NCI-H446 (cell line): ENCODE data around the gene RNF112.
A peak's percentile ranks its signal among the peaks of the same experiment; 100 is the strongest.

Experiments
- DNase-seq, 2 experiments: peaks; one replicate each; lab custom pipeline; 2025; lab: John Stamatoyannopoulos, UW

RNF112 gene

DNA sequence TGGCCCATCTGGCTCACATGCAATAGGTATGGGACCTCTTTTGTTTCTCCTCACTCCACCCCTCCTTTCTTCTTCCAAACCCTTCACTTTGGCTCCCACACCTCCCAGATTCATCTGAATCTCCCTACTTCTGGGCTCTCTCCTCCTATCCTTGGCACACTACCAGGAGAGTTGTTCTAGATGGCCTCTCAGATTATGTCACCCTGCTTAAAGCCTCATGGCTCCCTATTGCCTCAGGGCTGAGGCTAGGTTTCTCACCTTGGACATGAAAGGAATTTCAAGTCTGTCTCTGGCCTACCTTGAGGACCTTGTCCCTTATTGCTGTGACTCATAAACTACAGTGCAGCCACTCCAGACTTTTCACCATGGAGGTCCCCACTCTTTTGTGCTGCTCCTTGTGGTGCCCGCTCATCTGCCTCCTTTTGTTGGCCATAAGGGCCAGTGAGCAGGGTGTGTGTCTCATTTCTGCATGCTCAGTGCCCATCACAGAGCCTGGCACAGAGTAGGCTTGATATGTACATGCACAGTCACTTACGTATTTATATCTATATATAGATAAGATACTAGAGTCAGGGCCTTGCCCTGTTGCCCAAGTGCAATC is 23.0 kb upstream of the RNF112 start:
- DNase-seq, result peak; percentile 92

DNA sequence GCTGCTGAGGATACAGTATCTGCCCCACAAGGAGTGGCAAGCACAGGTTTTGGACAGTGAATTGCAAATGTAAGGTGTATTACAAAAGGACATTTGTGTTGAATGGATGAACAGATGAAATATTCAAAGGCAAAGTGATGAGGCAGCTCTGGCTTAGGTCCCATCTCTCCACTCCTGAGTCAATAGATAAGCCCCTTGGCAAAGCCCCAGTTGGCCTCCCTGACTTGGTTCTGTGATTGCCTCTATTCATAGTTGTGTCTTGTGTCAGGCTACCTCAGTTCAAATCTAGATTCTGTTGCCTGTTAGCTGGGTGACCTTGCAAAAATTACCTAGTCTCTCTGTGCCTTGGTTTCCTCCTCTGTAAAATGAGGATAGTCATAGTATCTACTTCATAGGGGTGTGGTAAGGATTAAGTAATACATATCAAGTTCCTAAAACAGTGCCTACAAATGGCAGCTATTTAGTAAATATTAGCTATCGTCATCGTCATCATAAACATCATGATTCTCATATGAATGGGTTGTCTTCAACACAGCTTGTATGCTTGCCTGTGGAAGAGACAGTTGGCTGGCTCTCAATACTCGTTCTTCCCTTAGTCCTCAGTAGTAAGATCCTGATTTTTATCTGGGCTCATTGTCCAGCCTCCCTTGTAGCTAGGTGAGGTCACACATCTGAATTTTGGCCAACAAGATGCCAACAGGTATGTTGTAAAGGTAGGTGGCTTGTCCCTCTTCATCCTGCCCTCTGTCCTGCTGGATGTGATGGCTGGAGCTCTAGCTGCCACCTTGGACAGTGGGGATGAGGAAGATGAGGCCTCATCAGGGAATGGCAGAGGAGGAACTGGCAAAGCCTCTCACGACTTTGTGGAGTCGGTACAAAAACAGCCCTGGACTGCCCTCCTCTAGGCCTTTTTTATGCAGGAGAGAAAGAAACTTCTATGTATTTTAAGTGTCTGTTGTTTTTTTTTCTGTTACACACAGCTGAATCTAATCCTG is 21.9 kb upstream of the RNF112 start:
- DNase-seq, result peak in 1 of 2 experiments; percentile 51

DNA sequence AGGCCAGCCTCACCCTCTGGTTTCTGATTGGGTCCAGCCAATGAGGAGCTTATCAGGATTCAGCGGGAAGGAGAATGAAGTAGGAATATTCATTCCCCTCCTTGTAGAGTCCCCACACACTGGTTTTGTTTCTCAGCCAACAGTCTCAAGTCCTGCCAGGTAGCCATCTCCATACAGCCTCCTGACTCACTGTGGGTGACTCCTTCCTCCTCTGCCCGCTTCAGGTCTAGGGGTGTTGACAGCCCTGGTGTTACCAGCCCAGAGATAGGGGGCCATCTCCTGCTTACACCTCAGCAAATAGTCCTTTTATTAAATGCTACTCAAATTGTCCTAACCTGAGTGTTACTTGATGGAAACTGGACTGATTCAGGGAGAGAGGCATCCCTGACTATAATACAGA is 20.1 kb upstream of the RNF112 start:
- no peak for DNase-seq

DNA sequence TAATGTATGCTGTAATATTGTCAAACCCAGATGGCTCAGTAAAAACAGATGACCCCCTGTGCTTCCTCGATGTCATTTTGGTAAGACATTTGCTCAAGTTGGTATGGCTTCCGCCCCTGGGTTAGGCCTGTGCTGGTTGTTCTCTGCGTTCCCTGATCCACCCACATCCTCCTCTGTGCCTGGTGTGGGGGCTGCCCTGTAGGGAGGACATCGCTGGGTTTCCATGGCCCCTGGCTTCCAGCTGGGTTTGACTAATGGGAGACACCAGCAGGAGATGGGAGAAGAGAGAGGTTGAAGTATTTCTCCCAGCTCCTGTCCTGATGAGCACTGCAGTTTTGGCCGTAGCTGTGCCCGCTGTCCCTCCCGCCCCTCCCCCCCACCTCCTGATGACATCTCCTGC is 19.6 kb upstream of the RNF112 start:
- DNase-seq, result no peak

GRCh38 chr17:19392303-19392702 is 18.7 kb upstream of the RNF112 start:
- no peak for DNase-seq

DNA sequence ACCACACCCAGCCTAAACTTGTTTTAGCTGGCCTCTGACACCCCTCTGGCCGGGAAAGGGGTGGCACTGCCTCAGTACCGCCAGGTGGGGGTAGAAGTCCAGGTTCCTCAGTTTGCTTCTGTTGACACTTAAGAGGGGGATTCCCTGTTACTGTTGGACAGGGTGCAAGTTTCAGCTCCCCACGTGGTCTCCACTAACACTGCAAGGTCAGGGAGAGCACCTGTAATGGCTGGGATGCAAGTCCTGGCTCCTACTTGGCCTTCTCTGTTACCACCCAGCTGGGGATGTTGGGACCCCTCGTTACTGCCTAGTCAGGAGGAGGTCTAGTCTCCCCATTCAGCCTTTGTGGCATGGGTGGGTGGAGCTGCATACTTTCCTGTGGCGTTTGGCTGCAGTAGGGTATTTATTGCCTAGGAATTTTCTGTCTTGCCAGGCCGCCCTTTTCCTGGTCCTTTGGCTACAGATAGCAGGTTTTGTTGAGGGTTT is 13.4 kb upstream of the RNF112 start:
- no peak for DNase-seq

DNA sequence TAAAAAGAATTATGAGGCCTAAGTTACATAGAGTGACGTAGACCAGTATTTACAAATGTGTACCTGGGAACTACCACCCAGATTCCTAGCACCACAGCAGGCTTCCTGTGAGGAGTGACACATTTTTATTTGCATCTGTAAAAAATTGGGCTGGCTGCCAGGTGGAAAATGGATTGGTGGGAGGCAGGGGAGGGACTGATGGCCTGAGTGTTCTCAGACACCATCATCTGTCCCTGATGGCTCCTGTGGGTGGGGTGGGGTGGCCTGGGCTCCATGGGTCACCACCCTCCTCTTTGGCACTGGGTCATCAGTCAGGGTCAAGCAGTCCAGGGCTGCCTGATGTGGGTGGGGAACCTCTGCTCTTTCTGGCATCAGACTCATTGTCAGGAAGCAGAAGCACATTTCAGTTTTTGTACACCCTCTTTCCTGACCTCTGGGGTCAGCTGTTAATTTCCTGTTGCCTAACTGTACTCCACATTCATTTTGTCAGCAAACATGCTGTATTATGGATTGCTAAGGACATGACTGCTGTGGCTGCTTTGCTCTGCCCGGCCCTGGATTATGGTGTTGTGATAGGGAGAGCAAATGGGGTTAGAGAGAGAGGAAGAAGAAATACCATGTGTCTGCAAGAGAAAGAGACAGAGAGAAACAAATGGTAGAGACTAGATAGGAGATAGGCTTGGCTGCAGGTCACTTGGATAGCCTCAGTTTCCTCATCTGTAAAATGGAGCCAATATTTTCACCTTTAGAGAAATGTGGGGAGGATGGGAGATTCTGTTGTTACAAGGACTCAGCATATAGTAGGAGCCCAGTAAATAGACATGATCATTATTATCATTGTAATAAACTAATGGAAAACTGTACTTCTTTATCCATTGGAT is 12.5 kb upstream of the RNF112 start:
- DNase-seq, result peak in 1 of 2 experiments; percentile 25

- peak in 1 of 2 experiments; percentile 12 for DNase-seq
These were observed 11.1 kb upstream of the RNF112 start for GRCh38 chr17:19399750-19400450.

- DNase-seq, result no peak
These were observed 9.6 kb upstream of the RNF112 start for GRCh38 chr17:19401321-19402010.

DNA sequence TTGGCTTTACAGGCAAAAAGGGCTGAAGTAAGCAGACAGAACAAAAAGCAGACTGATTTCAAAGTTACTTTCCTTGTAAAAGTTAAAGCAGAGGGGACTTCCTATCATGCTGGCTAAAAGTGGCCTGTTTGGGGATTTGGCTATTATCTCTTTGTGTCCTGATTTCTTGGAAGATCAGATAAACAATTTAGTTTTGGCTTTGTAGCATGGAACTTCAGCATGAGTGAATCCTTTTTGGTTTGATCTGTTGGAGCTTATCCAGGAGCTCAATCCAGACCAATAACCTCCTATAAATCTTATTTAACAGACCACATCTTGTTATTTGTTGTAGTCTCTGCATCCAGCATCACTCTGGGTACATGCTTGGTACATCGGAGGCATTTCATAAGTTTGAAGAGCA is 8.9 kb upstream of the RNF112 start:
- peak in 1 of 2 experiments; percentile 35 for DNase-seq

DNA sequence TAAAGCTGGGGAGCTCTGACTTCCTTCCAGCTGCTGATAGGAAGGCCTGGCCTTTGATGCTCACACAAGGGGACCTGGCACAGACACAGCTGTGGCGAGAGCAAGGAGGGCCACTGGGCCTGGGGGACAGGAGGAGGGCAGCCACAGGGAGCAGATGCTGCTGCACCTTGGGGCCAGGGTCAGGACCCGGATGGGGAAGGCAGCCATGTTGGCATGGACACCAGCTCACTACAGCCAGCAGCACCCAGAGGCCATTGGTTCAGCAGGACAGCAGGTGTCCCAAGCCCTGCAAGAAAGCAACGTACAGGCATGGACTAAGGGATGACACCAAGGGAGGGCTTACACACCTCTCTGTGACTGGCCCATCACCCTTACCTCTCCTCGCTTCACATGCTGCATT is 8.0 kb upstream of the RNF112 start:
- DNase-seq, result no peak

GRCh38 chr17:19404264-19404663 is 6.8 kb upstream of the RNF112 start:
- DNase-seq, result no peak

GRCh38 chr17:19405114-19405513 is 5.9 kb upstream of the RNF112 start:
- no peak for DNase-seq

DNA sequence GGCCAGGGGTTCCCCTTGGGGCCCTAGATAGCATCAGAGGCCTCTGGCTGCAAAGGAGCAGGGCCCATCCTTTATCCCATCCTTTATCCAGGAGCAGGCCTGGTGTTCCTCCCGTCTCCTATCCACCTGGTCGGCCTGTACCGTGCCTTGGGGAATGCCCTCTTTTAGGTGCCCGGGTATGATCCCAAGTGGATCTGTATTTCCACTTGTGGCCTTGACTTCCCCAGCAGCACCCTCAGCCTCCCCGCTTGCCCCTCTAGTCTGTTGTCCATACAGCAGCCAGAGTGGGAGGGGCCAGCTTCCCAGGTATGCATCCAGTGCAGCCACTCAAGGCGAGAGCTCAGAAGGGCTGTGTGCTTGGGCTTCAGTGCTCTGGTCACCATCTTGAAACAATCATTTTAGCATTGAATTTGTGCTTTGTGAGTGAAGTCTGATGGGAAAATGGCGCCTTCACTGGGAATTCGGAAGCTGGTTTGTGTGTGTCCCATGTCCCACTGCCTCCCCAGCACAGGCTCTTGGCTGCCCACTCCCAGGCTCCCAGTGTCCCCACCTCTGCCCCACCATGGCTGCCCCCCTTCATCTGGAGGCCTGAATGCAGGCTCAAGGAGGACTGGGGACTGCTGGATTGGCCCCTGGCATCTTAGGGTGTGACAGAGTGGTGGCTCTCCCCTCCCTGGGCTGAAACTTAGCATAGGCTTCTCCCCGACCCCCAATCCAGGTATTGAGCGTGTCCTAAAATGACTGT is 3.3 kb upstream of the RNF112 start:
- DNase-seq, result no peak

DNA sequence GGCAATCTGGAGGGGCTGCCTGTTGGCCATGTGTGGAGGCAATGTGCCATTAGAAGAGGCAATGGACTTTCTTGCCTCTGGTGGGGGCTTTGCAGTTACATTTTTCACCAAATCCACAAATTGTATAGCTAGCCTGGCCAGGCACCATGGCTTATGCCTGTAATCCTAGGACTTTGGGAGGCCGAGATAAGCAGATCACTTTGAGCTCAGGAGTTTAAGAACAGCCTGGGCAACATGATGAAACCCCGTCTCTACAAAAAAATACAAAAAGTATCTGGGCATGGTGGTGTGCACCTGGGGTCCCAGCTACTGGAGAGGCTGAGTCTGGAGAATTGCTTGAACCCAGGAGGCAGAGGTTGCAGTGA is 2.7 kb upstream of the RNF112 start:
- DNase-seq, result no peak

GRCh38 chr17:19409066-19409465 is 2.0 kb upstream of the RNF112 start:
- no peak for DNase-seq

DNA sequence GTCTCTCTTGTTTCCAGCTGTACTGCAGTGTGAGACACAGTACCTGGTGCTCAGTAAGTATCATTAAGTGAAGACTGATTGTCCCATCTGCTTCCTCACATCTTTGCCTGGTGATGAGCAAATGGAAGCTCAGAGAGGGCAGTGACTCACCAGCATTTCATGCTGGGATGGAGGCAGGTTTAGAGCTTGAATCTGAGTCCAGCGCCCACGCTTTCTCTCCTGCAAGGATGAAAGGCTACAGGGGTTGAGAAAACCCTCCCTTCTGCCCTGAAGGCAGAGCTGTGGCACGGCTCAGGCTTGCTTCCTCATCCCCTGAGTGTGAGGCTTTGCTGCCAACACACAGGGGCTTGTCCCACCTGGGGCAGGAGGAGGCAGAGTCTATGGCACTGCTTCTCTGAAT is 1.5 kb upstream of the RNF112 start:
- DNase-seq, result peak in 1 of 2 experiments; percentile 11

DNA sequence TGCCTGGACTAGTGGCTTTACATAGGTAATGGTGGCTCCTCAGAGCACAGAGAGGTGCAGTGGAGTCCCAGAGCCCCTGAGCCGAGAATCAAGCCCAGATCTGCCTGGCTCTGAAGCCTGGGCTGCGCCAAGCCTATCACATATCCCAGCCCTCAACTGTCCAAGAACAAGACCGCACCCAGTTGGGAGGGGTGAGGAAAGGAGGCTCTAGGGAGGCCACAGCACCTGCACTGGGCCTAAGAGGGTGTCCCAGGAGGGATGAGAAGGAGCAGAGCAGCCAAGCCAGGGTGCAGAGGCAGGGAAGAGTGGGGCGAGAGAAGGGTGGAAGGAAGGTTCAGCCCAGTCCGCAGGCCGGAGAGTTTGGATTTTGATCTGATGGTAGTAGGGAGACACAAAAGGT is 941 bp upstream of the RNF112 start:
- DNase-seq, result no peak

GRCh38 chr17:19411631-19412030 is 599 bp downstream of the RNF112 start:
- peak in 1 of 2 experiments; percentile 56 for DNase-seq

GRCh38 chr17:19412510-19412909 is 1.5 kb downstream of the RNF112 start:
- DNase-seq, result no peak
